HCT116 (cell line): ENCODE measurements around the gene MANBA. TPM values are rescaled to one million over a fixed set of nuclear protein-coding genes. Genes with fewer than 3 reads are reported as not detected.

Experiments
- ATAC-seq: fragments of 200-7000 bp; cut with Tn5 transposase; 2 replicates; pipeline ENCODE4 v1.9.1; 2020; ENCODE audit warnings: mild to moderate bottlenecking, moderate library complexity
- BruUV-seq: library from RNA; stranded (reverse); fragments of 400-500 nt; replicated peaks from 2 replicates; lab custom pipeline; 2021; lab: Mats Ljungman, UMichigan
- CTCF ChIA-PET: fragments of 300-600 bp; sonication (Branson Sonifier 250); formaldehyde crosslinking; loops from one replicate; lab custom pipeline; 2021; ENCODE audit warnings: antibody characterized with exemption; lab: Charles Lee
- POLR2A ChIA-PET: fragments of 300-600, 350-600 bp; sonication (Branson Sonifier 250); formaldehyde crosslinking; loops from one replicate; lab custom pipeline; 2021; ENCODE audit warnings: antibody characterized with exemption; lab: Charles Lee
- RAD21 ChIA-PET, 2 experiments: fragments of 300-600 bp; sonication (Branson Sonifier 250); formaldehyde crosslinking; loops; one replicate each; lab custom pipeline; 2023; ENCODE audit warnings: low total read pairs in 2 of 2; ENCODE audit not compliant: uncharacterized antibody in 2 of 2, unreplicated experiment in 2 of 2, low non-redundant PET in 1 of 2; lab: Charles Lee
- DNase-seq: peaks from one replicate; pipeline ENCODE4 v3.0.0-alpha.2; 2010; ENCODE audit warnings: low read depth, low spot score
- H2AFZ ChIP-seq: fragments of 200-600 bp; shearing (Covaris generic), sonication (generic); 2 replicates; pipeline ENCODE4 v1.6.1; 2017; ENCODE audit warnings: low read depth, mixed run types, mixed read lengths, antibody characterized with exemption, low read length; ENCODE audit not compliant: poor library complexity, severe bottlenecking
- H3K27ac ChIP-seq: 2 replicates; pipeline ENCODE4 v1.5.1; 2012; ENCODE audit warnings: low read depth, low read length
- H3K27me3 ChIP-seq: fragments of 200-600 bp; sonication (generic); 2 replicates; pipeline ENCODE4 v1.6.1; 2016; ENCODE audit warnings: mixed run types, low read length, mixed read lengths; ENCODE audit not compliant: insufficient read depth
- H3K36me3 ChIP-seq, 2 experiments: fragments of 200-500 bp in 1 of 2; fragments of 200-600 bp in 1 of 2; sonication (Bioruptor generic) in 1 of 2; sonication (generic) in 1 of 2; 2 replicates each; pipeline versions ENCODE4 v1.5.1 to v1.6.1; 2014 to 2016; ENCODE audit warnings: low read length in 2 of 2, inconsistent platforms in 1 of 2, mixed read lengths in 1 of 2, mixed run types in 1 of 2; ENCODE audit not compliant: insufficient read depth in 2 of 2, control insufficient read depth in 1 of 2
- H3K4me1 ChIP-seq, 2 experiments: fragments of 200-600 bp in 1 of 2; sonication (generic) in 1 of 2; 2 replicates each; pipeline versions ENCODE4 v1.5.1 to v1.6.1; 2012 to 2017; ENCODE audit warnings: low read length in 2 of 2, inconsistent platforms in 1 of 2, mild to moderate bottlenecking in 1 of 2, mixed read lengths in 1 of 2, mixed run types in 1 of 2, moderate library complexity in 1 of 2; ENCODE audit not compliant: insufficient read depth in 2 of 2, control insufficient read depth in 1 of 2
- H3K4me2 ChIP-seq: fragments of 200-600 bp; sonication (generic); 2 replicates; pipeline ENCODE4 v1.6.1; 2017; ENCODE audit warnings: mixed run types, low read length, mixed read lengths
- H3K4me3 ChIP-seq, 2 experiments: fragments of 200-600 bp in 1 of 2; sonication (generic) in 1 of 2; replicated peaks in 1 of 2; 2 replicates each; pipeline ENCODE4 v1.5.1; 2011 to 2016; ENCODE audit warnings: low read length in 2 of 2, control low read depth in 1 of 2, low read depth in 1 of 2, mild to moderate bottlenecking in 1 of 2, mixed read lengths in 1 of 2, mixed run types in 1 of 2
- H3K79me2 ChIP-seq: fragments of 200-600 bp; sonication (generic); 2 replicates; pipeline ENCODE4 v1.6.1; 2017; ENCODE audit warnings: mild to moderate bottlenecking, mixed run types, low read length, moderate library complexity, mixed read lengths; ENCODE audit not compliant: insufficient read depth
- H3K9ac ChIP-seq: fragments of 200-600 bp; sonication (generic); 2 replicates; pipeline ENCODE4 v1.6.1; 2016; ENCODE audit warnings: low read length, mixed read lengths
- H3K9me2 ChIP-seq: fragments of 200-600 bp; sonication (generic), shearing (Covaris generic); 2 replicates; pipeline ENCODE4 v1.6.1; 2017; ENCODE audit warnings: mixed run types, mild to moderate bottlenecking, moderate library complexity; ENCODE audit not compliant: insufficient read depth
- H3K9me3 ChIP-seq, 2 experiments: fragments of 200-500 bp in 1 of 2; fragments of 200-600 bp in 1 of 2; sonication (Bioruptor generic) in 1 of 2; sonication (generic) in 1 of 2; 2 replicates each; pipeline ENCODE4 v1.6.1; 2014 to 2017; ENCODE audit warnings: low read length in 2 of 2, mixed read lengths in 2 of 2, inconsistent platforms in 1 of 2, low read depth in 1 of 2, mild to moderate bottlenecking in 1 of 2, mixed run types in 1 of 2, moderate library complexity in 1 of 2; ENCODE audit not compliant: control insufficient read depth in 1 of 2, insufficient read depth in 1 of 2
- H4K20me1 ChIP-seq: fragments of 200-600 bp; sonication (generic), shearing (Covaris generic); 2 replicates; pipeline ENCODE4 v1.6.1; 2017; ENCODE audit warnings: mixed run types, mild to moderate bottlenecking, moderate library complexity; ENCODE audit not compliant: insufficient read depth
- EGR1 ChIP-seq: IDR thresholded peaks from 2 replicates; pipeline ENCODE4 v1.6.1; 2012; ENCODE audit warnings: low read depth
- ELF1 ChIP-seq: IDR thresholded peaks from 2 replicates; pipeline ENCODE4 v1.6.1; 2012; ENCODE audit warnings: low read depth, borderline replicate concordance
- EZH2 ChIP-seq: fragments of 200-600 bp; sonication (generic); IDR thresholded peaks from 2 replicates; pipeline ENCODE4 v1.6.1; 2017; ENCODE audit warnings: antibody characterized with exemption, mixed run types
- EZH2phosphoT487 ChIP-seq: fragments of 200-600 bp; IDR thresholded peaks from 2 replicates; pipeline ENCODE4 v1.6.1; 2018; ENCODE audit warnings: antibody characterized with exemption, borderline replicate concordance
- FOSL1 ChIP-seq: IDR thresholded peaks from 2 replicates; pipeline ENCODE4 v1.6.1; 2012; ENCODE audit warnings: low read depth
- JUND ChIP-seq: IDR thresholded peaks from 2 replicates; pipeline ENCODE4 v1.6.1; 2012
- POLR2A ChIP-seq: IDR thresholded peaks from 2 replicates; pipeline ENCODE4 v1.7.0; 2011; ENCODE audit warnings: borderline replicate concordance; ENCODE audit not compliant: insufficient read depth, insufficient read length; ENCODE audit errors: extremely low read depth
- POLR2AphosphoS5 ChIP-seq: IDR thresholded peaks from 2 replicates; pipeline ENCODE4 v1.6.1; 2011; ENCODE audit warnings: mild to moderate bottlenecking, low read depth, low read length, moderate library complexity
- REST ChIP-seq: IDR thresholded peaks from 2 replicates; pipeline ENCODE4 v1.6.1; 2012; ENCODE audit warnings: low read depth
- SIN3A ChIP-seq: IDR thresholded peaks from 2 replicates; pipeline ENCODE4 v1.6.1; 2012; ENCODE audit warnings: low read depth
- SRF ChIP-seq: IDR thresholded peaks from 2 replicates; pipeline ENCODE4 v1.6.1; 2012; ENCODE audit warnings: low read depth
- YY1 ChIP-seq: IDR thresholded peaks from 2 replicates; pipeline ENCODE4 v1.6.1; 2011; ENCODE audit warnings: low read length, low read depth, moderate library complexity, mild to moderate bottlenecking; ENCODE audit not compliant: insufficient replicate concordance; ENCODE audit errors: extremely low read depth
- ZBTB33 ChIP-seq: IDR thresholded peaks from 2 replicates; pipeline ENCODE4 v1.6.1; 2011; ENCODE audit warnings: mild to moderate bottlenecking, low read length, moderate library complexity; ENCODE audit not compliant: insufficient replicate concordance; ENCODE audit errors: extremely low read depth
- ZFX ChIP-seq: fragments of 450-650 bp; IDR thresholded peaks from 2 replicates; pipeline ENCODE4 v1.6.1; 2017
- ZNF274 ChIP-seq: fragments of 200-500 bp; sonication (Bioruptor generic); IDR thresholded peaks from 2 replicates; pipeline ENCODE4 v1.6.1; 2014; ENCODE audit warnings: mild to moderate bottlenecking, low read depth, low read length, inconsistent platforms
- intact Hi-C: fragments of 100-400 bp; cut with micrococcal nuclease; formaldehyde crosslinking; loops from 2 replicates; pipeline ENCODE4 v1.10.0; 2022
- total RNA-seq: library from RNA; stranded (reverse); gene quantifications from one replicate; pipeline ENCODE4 v1.2.1, GENCODE V29; 2021; ENCODE audit not compliant: unreplicated experiment

Gene MANBA
- total RNA-seq, 1 experiment from 2014 or later, result 21.3 TPM

GRCh38 chr4:102786279-102786678 is 25.5 kb upstream of the MANBA start (continued):
- TF ChIP-seq JUND (no peak), ZBTB33 (no peak), SRF (no peak)

- TF ChIP-seq FOSL1, result no peak
- no peak for TF ChIP-seq SRF
- no peak for TF ChIP-seq POLR2A
- no peak for TF ChIP-seq ZNF274
- Histone ChIP-seq H3K9me2 (no peaks in the 10 kb centered on the region), H4K20me1 (no peaks in the 10 kb centered on the region), H3K4me1 (peaks cover 0 to 5% of the 10 kb centered on the region in 2 experiments; a peak in 1 of 4 replicates), H3K4me2 (no peak overlapping the region), H3K9me3 (no peaks in the 10 kb centered on the region), H2AFZ (no peak overlapping the region), H3K9ac (no peak overlapping the region), H3K79me2 (no peaks in the 10 kb centered on the region), H3K27me3 (no peaks in the 10 kb centered on the region), H3K4me3 (no peak overlapping the region), H3K36me3 (no peaks in the 10 kb centered on the region), H3K27ac (no peak overlapping the region)
- no TSS peak for BruUV-seq
- intact Hi-C loops, result no loop called here
- ChIA-PET POLR2A (no interaction called here), CTCF (no interaction called here), RAD21 (no interaction called here)
- ATAC-seq (no peak), DNase-seq (no peak)
Measured at GRCh38 chr4:102783006-102783405, 22.2 kb upstream of the MANBA start.

GRCh38 chr4:102781570-102781969 is 20.8 kb upstream of the MANBA start:
- Histone ChIP-seq H3K9me3 (no peaks in the 10 kb centered on the region), H3K36me3 (no peaks in the 10 kb centered on the region), H3K4me3 (no peak overlapping the region), H3K4me1 (peaks cover 0 to 5% of the 10 kb centered on the region in 2 experiments; a peak in 1 of 4 replicates), H2AFZ (no peak overlapping the region), H3K4me2 (no peak overlapping the region), H3K27me3 (no peaks in the 10 kb centered on the region), H3K9me2 (no peaks in the 10 kb centered on the region), H3K79me2 (no peaks in the 10 kb centered on the region), H4K20me1 (no peaks in the 10 kb centered on the region), H3K9ac (no peak overlapping the region), H3K27ac (no peak overlapping the region)
- intact Hi-C loops, result no loop called here
- ATAC-seq, result no peak
- BruUV-seq, result no TSS peak
- DNase-seq, result no peak
- ChIA-PET POLR2A (no interaction called here), RAD21 (no interaction called here), CTCF (no interaction called here)
- TF ChIP-seq FOSL1 (no peak), POLR2A (no peak), ELF1 (no peak), SIN3A (no peak), EGR1 (no peak), EZH2 (no peak), ZFX (no peak), YY1 (no peak), POLR2AphosphoS5 (no peak), EZH2phosphoT487 (no peak), JUND (no peak), REST (no peak)
